Adrenal gland (tissue), 12 donors: ENCODE measurements around the gene ZNF516. TPM values are rescaled to one million over a fixed set of nuclear protein-coding genes. Genes with fewer than 3 reads are reported as not detected.

ENCODE experiments used
- DNase-seq, 7 donors: peaks; one replicate each; pipeline ENCODE4 v3.0.0-alpha.2; 2019 to 2020
- H3K27ac ChIP-seq, 5 donors: fragments of 200-600 bp; sonication (generic) in 4 of 5; 1 replicate in 3 of 5; 2 replicates in 2 of 5; pipeline versions ENCODE4 v1.5.1 to v1.8.0; 2016 to 2020; ENCODE audit warnings: mild to moderate bottlenecking in 1 of 5
- H3K27me3 ChIP-seq: fragments of 200-600 bp; 2 replicates; pipeline ENCODE4 v1.8.0; 2021
- H3K36me3 ChIP-seq, 2 donors: fragments of 200-600 bp; replicated peaks in 1 of 2; 1 replicate in 1 of 2; 2 replicates in 1 of 2; pipeline versions ENCODE4 v1.5.1 to v1.8.0; 2018 to 2022
- H3K4me1 ChIP-seq, 2 donors: fragments of 200-600 bp; replicated peaks in 1 of 2; 1 replicate in 1 of 2; 2 replicates in 1 of 2; pipeline versions ENCODE4 v1.5.1 to v1.8.0; 2018 to 2021
- H3K4me3 ChIP-seq, 4 donors: fragments of 200-600 bp; sonication (generic) in 3 of 4; one replicate each; pipeline ENCODE4 v1.5.1; 2016 to 2018
- H3K9me3 ChIP-seq, 3 donors: fragments of 200-600 bp; sonication (generic) in 1 of 3; replicated peaks in 1 of 3; 1 replicate in 2 of 3; 2 replicates in 1 of 3; pipeline versions ENCODE4 v1.5.1 to v1.8.0; 2016 to 2021
- POLR2A ChIP-seq, 2 donors: fragments of 450-650 bp; IDR thresholded peaks; one replicate each; pipeline ENCODE4 v1.6.1; 2017; ENCODE audit warnings: antibody characterized with exemption in 2 of 2, mild to moderate bottlenecking in 2 of 2, moderate library complexity in 1 of 2
- WGBS, 4 donors: extraction: QIAGEN DNeasy Blood & Tissue Kit in 2 of 4; methylation state at CpG; one replicate each; pipeline versions ENCODE4 v1.1.5 to v1.1.7; 2013 to 2017; 5-methylcytosine and 5-hydroxymethylcytosine counted together
- intact Hi-C, 2 donors: fragments of 100-400 bp; cut with DNase I; formaldehyde crosslinking; loops; one replicate each; pipeline versions ENCODE4 v1.14.1 to v1.15.0; 2022 to 2023
- polyA plus RNA-seq, 3 donors: library from polyadenylated mRNA; stranded (reverse); fragments of 200-250 nt in 2 of 3; fragments of 350-450 nt in 1 of 3; fragmentation: Illumina TruSeq in 1 of 3; extraction: RNeasy Lipid Tissue Mini Kit (QIAGEN cat#74804) in 1 of 3; gene quantifications; one replicate each; pipeline ENCODE4 v1.2.3, GENCODE V29; 2013 to 2014
- total RNA-seq, 9 donors: library from RNA; depleted of rRNA in 4 of 9; stranded (reverse); fragments of >200 nt in 4 of 9; fragments of 120-200 nt in 1 of 9; fragmentation: NEBNext Ultra II Directional in 1 of 9; extraction: Animal tissue kit (Norgen Biotek cat#: 25700) in 1 of 9; gene quantifications; one replicate each; pipeline versions ENCODE4 v1.1.0 to v1.2.4, GENCODE V29; 2013 to 2023
- TF ChIP-seq, protein P1 (sequence below), 6 experiments: fragments of 450-650 bp in 4 of 6; fragments of 200-600 bp in 2 of 6; sonication (generic) in 1 of 6; IDR thresholded peaks; 1 replicate in 5 of 6; 2 replicates in 1 of 6; pipeline versions ENCODE4 v1.5.1 to v1.8.0; 2016 to 2021; ENCODE audit warnings: antibody characterized with exemption in 6 of 6, mild to moderate bottlenecking in 2 of 6, moderate library complexity in 1 of 6
- donor health status: healthy with polysubstance abuse.
- donor health status: Bipolar disorder and iron deficiency.
- donor health status: DM: yes; HTN: yes; CAD: no.
- donor health status: DM: no; HTN: no; CAD: no.
- donor health status: DM: no; HTN: no; CAD: no.
- donor health status: DM: yes; HTN: yes; CAD: no.

The ZNF516 gene
- total and polyA plus RNA-seq, 12 donors = 8.6 to 60.1 (median 31.0) TPM

DNA sequence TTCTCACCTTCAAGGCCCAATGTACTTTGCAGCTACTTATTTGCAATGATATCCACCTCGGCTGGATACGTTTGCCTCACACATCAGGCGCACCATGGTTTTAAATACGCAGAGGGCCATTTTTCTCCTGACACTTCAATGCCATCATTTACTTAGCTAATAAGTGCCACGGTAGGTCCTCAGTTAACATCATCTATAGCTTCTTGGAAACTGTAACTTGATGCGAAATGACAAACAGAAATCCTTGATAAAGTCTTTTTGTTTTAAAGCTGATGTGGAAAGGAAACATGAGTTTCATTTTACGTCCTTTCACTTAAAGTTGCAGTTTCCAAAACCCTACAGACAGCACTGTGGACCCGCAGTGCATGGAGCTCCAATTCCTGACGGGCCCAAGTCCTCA lies 37.1 kb downstream of the ZNF516 start:
- Histone ChIP-seq H3K4me1 (peaks cover 18 to 52% of the 10 kb centered on the region in 2 donors), H3K4me3 (no peak overlapping the region), H3K9me3 (no peaks in the 10 kb centered on the region), H3K27ac (no peak overlapping the region), H3K36me3 (no peaks in the 10 kb centered on the region), H3K27me3 (no peaks in the 10 kb centered on the region)
- intact Hi-C loops = no loop called here
- WGBS, 4 donors = 88 to 94% (median 93%) methylated on average over 9 of the region's 9 CpGs
- DNase-seq = no peak
- TF ChIP-seq POLR2A (IDR thresholded peaks at IDR 0.05) = no peak
- TF ChIP-seq, protein P1, sequence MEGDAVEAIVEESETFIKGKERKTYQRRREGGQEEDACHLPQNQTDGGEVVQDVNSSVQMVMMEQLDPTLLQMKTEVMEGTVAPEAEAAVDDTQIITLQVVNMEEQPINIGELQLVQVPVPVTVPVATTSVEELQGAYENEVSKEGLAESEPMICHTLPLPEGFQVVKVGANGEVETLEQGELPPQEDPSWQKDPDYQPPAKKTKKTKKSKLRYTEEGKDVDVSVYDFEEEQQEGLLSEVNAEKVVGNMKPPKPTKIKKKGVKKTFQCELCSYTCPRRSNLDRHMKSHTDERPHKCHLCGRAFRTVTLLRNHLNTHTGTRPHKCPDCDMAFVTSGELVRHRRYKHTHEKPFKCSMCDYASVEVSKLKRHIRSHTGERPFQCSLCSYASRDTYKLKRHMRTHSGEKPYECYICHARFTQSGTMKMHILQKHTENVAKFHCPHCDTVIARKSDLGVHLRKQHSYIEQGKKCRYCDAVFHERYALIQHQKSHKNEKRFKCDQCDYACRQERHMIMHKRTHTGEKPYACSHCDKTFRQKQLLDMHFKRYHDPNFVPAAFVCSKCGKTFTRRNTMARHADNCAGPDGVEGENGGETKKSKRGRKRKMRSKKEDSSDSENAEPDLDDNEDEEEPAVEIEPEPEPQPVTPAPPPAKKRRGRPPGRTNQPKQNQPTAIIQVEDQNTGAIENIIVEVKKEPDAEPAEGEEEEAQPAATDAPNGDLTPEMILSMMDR (IDR thresholded peaks at IDR 0.05) = no peak

DNA sequence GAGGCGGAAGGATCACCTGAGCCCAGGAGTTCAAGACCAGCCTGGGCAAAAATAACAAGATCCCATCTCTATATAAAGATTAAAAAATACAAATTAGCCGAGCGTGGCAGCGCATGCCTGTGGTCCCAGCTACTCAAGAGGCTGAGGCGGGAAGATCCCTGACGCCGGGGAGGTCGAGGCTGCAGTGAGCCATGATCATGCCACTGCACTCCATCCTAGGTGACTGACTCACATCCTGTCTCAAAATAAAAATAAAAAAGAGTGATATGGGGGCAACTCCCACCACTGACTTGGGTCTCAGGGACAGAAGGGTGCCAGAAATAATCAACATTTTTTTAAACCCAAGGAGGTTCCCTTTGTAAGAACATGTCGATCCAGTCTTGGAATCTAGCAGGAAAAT lies 37.6 kb downstream of the ZNF516 start:
- Histone ChIP-seq H3K27me3 (no peaks in the 10 kb centered on the region), H3K36me3 (no peaks in the 10 kb centered on the region), H3K27ac (no peak overlapping the region), H3K4me1 (peaks cover 23 to 57% of the 10 kb centered on the region in 2 donors), H3K9me3 (no peaks in the 10 kb centered on the region), H3K4me3 (no peak overlapping the region)
- TF ChIP-seq, protein P1 (IDR thresholded peaks at IDR 0.05) = no peak
- no peak for TF ChIP-seq POLR2A (IDR thresholded peaks at IDR 0.05)
- DNase-seq = peak in 1 of 7 donors; percentile 17
- intact Hi-C loops = no loop called here
- 85 to 93% (median 90%) methylated on average over 9 of the region's 9 CpGs for WGBS, 4 donors

DNA sequence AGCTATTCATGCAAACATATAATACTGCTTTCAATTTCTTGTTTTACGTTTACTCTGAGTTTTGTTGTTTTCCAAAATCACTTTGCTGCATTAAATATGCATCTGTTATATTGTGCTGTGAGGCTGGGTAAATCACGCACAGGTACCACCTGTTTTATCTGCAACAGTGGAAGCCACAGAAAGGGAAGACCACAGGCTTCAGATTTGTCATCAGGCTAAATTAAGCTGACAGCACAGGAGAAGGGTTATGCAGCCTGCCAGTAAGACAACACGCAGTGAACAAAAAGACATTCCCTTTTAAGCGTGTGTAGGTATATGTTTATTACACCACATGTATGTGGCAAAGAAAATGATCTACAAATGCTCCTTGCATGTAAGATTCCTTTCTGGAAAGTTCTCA lies 38.2 kb downstream of the ZNF516 start:
- Histone ChIP-seq H3K27me3 (no peaks in the 10 kb centered on the region), H3K4me3 (no peak overlapping the region), H3K27ac (peak overlapping the region in 3 of 5 donors; percentile 21 to 79 (median 60)), H3K9me3 (no peaks in the 10 kb centered on the region), H3K36me3 (no peaks in the 10 kb centered on the region), H3K4me1 (peaks cover 26 to 63% of the 10 kb centered on the region in 2 donors)
- intact Hi-C loops = no loop called here
- DNase-seq = no peak
- WGBS, 4 donors = 88 to 94% (median 92%) methylated on average over 4 of the region's 4 CpGs
- TF ChIP-seq, protein P1 (IDR thresholded peaks at IDR 0.05) = no peak
- TF ChIP-seq POLR2A (IDR thresholded peaks at IDR 0.05) = no peak

DNA sequence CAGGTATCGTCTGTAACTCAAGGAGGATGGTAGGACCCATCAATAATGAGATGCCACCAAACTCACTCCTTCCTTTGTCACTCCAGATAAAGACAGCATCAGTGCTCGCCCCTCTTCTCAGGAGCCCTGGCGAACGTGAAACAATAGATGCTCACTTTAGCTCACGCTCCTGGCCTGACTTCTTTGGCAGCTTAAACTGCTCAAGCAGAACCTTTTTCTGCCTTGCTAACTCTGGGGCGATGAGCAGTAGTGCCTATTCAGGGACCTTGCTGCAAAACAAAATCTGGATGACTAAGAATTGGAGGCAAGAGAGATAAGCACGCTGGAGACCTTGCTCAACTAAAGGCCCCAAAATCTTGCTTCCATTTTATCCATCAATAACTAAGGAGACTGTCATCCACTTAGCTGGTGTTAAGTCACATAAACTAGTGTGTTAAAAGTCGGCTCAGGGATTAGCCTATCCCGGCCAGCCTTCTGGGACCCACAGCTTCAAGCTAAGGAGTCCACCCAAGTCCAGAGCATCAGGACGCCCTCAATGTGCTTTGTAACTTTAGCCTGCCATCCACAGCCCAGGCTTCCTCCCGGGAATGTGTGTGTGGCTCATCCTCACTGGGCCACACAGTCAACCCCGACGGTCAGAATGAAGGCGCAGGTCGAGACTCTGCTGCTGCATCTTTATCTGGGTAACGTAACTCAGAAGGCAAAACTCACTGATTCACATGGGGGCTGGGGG lies 38.9 kb downstream of the ZNF516 start:
- Histone ChIP-seq H3K27ac (peak overlapping the region in 4 of 5 donors; percentile 21 to 79 (median 50)), H3K4me3 (no peak overlapping the region), H3K27me3 (no peaks in the 10 kb centered on the region), H3K4me1 (peaks cover 31 to 67% of the 10 kb centered on the region in 2 donors), H3K36me3 (no peaks in the 10 kb centered on the region), H3K9me3 (no peaks in the 10 kb centered on the region)
- TF ChIP-seq POLR2A (IDR thresholded peaks at IDR 0.05) = peak in 1 of 2 donors; percentile 25
- TF ChIP-seq, protein P1 (IDR thresholded peaks at IDR 0.05) = no peak
- intact Hi-C loops = no loop called here
- WGBS, 4 donors = 67 to 69% (median 69%) methylated on average over 15 to 16 of the region's 16 CpGs
- DNase-seq = peak in 6 of 7 donors; percentile 51 to 66 (median 54)
